Smooth muscle cell (in vitro differentiated cells): ENCODE data around the gene B4GALT5. TPM values are rescaled to one million over a fixed set of nuclear protein-coding genes. Genes with fewer than 3 reads are reported as not detected.
"Not testable (repeated sequence)": the region's sequence is repeated elsewhere in the genome, so short reads cannot be mapped to it uniquely, and the experiment has no call there.

Source experiments
- DNase-seq: peaks from one replicate; lab custom pipeline; 2025; ENCODE audit not compliant: unreplicated experiment; lab: John Stamatoyannopoulos, UW
- H2AFZ ChIP-seq: fragments of 200-600 bp; sonication (generic); 2 replicates; pipeline ENCODE4 v1.6.0; 2016; ENCODE audit warnings: antibody characterized with exemption, low read depth, mild to moderate bottlenecking
- H3F3A ChIP-seq: fragments of 200-600 bp; sonication (generic); 2 replicates; pipeline ENCODE4 v1.6.0; 2017; ENCODE audit warnings: antibody characterized with exemption, low read depth
- H3K27ac ChIP-seq: fragments of 200-600 bp; sonication (generic); 2 replicates; pipeline ENCODE4 v1.5.1; 2016; ENCODE audit warnings: low read depth, mild to moderate bottlenecking
- H3K27me3 ChIP-seq: fragments of 200-600 bp; sonication (generic); 2 replicates; pipeline ENCODE4 v1.6.1; 2016; ENCODE audit warnings: low read depth, mild to moderate bottlenecking
- H3K36me3 ChIP-seq: fragments of 200-600 bp; sonication (generic); 2 replicates; pipeline ENCODE4 v1.5.1; 2016; ENCODE audit warnings: low read depth
- H3K4me1 ChIP-seq: fragments of 200-600 bp; sonication (generic); 2 replicates; pipeline ENCODE4 v1.5.1; 2016; ENCODE audit warnings: low read depth
- H3K4me2 ChIP-seq: fragments of 200-600 bp; sonication (generic); 2 replicates; pipeline ENCODE4 v1.6.0; 2016; ENCODE audit warnings: mild to moderate bottlenecking
- H3K4me3 ChIP-seq: fragments of 200-600 bp; sonication (generic); 2 replicates; pipeline ENCODE4 v1.5.1; 2016; ENCODE audit warnings: mild to moderate bottlenecking
- H3K79me2 ChIP-seq: fragments of 200-600 bp; sonication (generic); 2 replicates; pipeline ENCODE4 v1.6.0; 2016; ENCODE audit warnings: low read depth, mild to moderate bottlenecking
- H3K9ac ChIP-seq: fragments of 200-600 bp; sonication (generic); 2 replicates; pipeline ENCODE4 v1.6.0; 2016; ENCODE audit warnings: low read depth
- H3K9me3 ChIP-seq: fragments of 200-600 bp; sonication (generic); replicated peaks from 2 replicates; pipeline ENCODE4 v1.5.1; 2016; ENCODE audit warnings: low read depth
- H4K20me1 ChIP-seq: fragments of 200-600 bp; sonication (generic); 2 replicates; pipeline ENCODE4 v1.6.0; 2016; ENCODE audit warnings: low read depth
- CTCF ChIP-seq: fragments of 200-600 bp; sonication (generic); IDR thresholded peaks from 2 replicates; pipeline ENCODE4 v1.5.1; 2017; ENCODE audit warnings: borderline replicate concordance, mild to moderate bottlenecking, antibody characterized with exemption; ENCODE audit not compliant: insufficient read depth, poor library complexity, severe bottlenecking
- WGBS: methylation state at CpG from one replicate; pipeline ENCODE4 v1.1.7; 2016; ENCODE audit warnings: low lambda C conversion rate; 5-methylcytosine and 5-hydroxymethylcytosine counted together
- polyA plus RNA-seq: library from polyadenylated mRNA; unstranded; fragments of >200 nt; fragmentation: Nextera tagmentation; extraction: Ambion mirVana; gene quantifications from 2 replicates; pipeline ENCODE4 v1.2.1, GENCODE V29; 2016
- total RNA-seq: library from RNA; depleted of rRNA; stranded (reverse); fragments of >200 nt; gene quantifications from 2 replicates; pipeline ENCODE4 v1.2.3, GENCODE V29; 2014

B4GALT5 gene
- total and polyA plus RNA-seq, 2 experiments from 2014 or later: 8.2 to 26.0 TPM

GRCh38 chr20:49724408-49725223 lies 10.9 kb upstream of the B4GALT5 start:
- Histone ChIP-seq H3K4me3 (no peak overlapping the region), H4K20me1 (no peaks in the 10 kb centered on the region), H3K27ac (peak overlapping the region; percentile 40), H3K79me2 (no peaks in the 10 kb centered on the region), H3K4me2 (peak overlapping the region; percentile 52), H3K4me1 (no peaks in the 10 kb centered on the region), H3F3A (no peaks in the 10 kb centered on the region), H3K27me3 (no peaks in the 10 kb centered on the region), H3K9me3 (no peaks in the 10 kb centered on the region), H2AFZ (peak overlapping the region; percentile 77), H3K9ac (no peak overlapping the region), H3K36me3 (no peaks in the 10 kb centered on the region)
- TF ChIP-seq CTCF: no peak
- WGBS: 42% methylated on average over 7 of the region's 7 CpGs
- no peak for DNase-seq

GRCh38 chr20:49723758-49724157 lies 10.1 kb upstream of the B4GALT5 start:
- H3K4me3 ChIP-seq, H3K9me3 ChIP-seq, H3K4me2 ChIP-seq, H3F3A ChIP-seq, H4K20me1 ChIP-seq, H3K4me1 ChIP-seq, H3K36me3 ChIP-seq, H3K9ac ChIP-seq, H2AFZ ChIP-seq, H3K79me2 ChIP-seq, H3K27ac ChIP-seq, H3K27me3 ChIP-seq, DNase-seq: not testable (repeated sequence)
- 99% methylated on average over 6 of the region's 6 CpGs for WGBS

GRCh38 chr20:49721326-49721725 lies 7.6 kb upstream of the B4GALT5 start:
- not testable (repeated sequence) for H3K27ac ChIP-seq, H2AFZ ChIP-seq, H3K79me2 ChIP-seq, H3K4me1 ChIP-seq, H3K27me3 ChIP-seq, H3K9me3 ChIP-seq, H3K36me3 ChIP-seq, H3K9ac ChIP-seq, H3K4me3 ChIP-seq, H3K4me2 ChIP-seq, H3F3A ChIP-seq, DNase-seq, H4K20me1 ChIP-seq
- WGBS: 96% methylated on average over 12 of the region's 12 CpGs

- Histone ChIP-seq H3F3A (no peaks in the 10 kb centered on the region), H3K9ac (no peak overlapping the region), H3K9me3 (no peaks in the 10 kb centered on the region), H3K27ac (no peak overlapping the region), H3K27me3 (no peaks in the 10 kb centered on the region), H2AFZ (no peak overlapping the region), H3K79me2 (peaks cover 34% of the 10 kb centered on the region), H3K36me3 (no peaks in the 10 kb centered on the region), H3K4me3 (no peak overlapping the region), H3K4me1 (peaks cover 11% of the 10 kb centered on the region), H4K20me1 (peaks cover 23% of the 10 kb centered on the region), H3K4me2 (no peak overlapping the region)
- WGBS: 96% methylated on average over 7 of the region's 7 CpGs
- no peak for TF ChIP-seq CTCF
- no peak for DNase-seq
Measured at GRCh38 chr20:49715466-49715865, 1.8 kb upstream of the B4GALT5 start.
